H9 (cell line): Measurements from ENCODE around the gene RAB35. TPM values are rescaled to one million over a fixed set of nuclear protein-coding genes. Genes with fewer than 3 reads are reported as not detected.

ENCODE experiments used
- DNase-seq: peaks from one replicate; pipeline ENCODE4 v3.0.0-alpha.2; 2017
- H2AFZ ChIP-seq: one replicate; pipeline ENCODE4 v1.6.1; 2013; ENCODE audit warnings: mild to moderate bottlenecking, low read length, control low read depth, moderate library complexity
- H2AK5ac ChIP-seq: 2 replicates; pipeline ENCODE4 v1.6.1; 2013; ENCODE audit warnings: low read length, control low read depth, mixed read lengths; ENCODE audit not compliant: insufficient read length
- H2BK120ac ChIP-seq: one replicate; pipeline ENCODE4 v1.6.1; 2013; ENCODE audit warnings: low read depth, mild to moderate bottlenecking, low read length, control low read depth, inconsistent platforms; ENCODE audit not compliant: poor library complexity, severe bottlenecking
- H2BK12ac ChIP-seq: 2 replicates; pipeline ENCODE4 v1.6.1; 2013; ENCODE audit warnings: low read length, control low read depth, mixed read lengths, low read depth; ENCODE audit not compliant: insufficient read length
- H2BK15ac ChIP-seq: 2 replicates; pipeline ENCODE4 v1.6.1; 2013; ENCODE audit warnings: low read depth, low read length, control low read depth
- H2BK20ac ChIP-seq: one replicate; pipeline ENCODE4 v1.6.1; 2013; ENCODE audit warnings: low read depth, mild to moderate bottlenecking, low read length, control low read depth, inconsistent platforms; ENCODE audit not compliant: poor library complexity, severe bottlenecking
- H2BK5ac ChIP-seq: 2 replicates; pipeline ENCODE4 v1.6.1; 2013; ENCODE audit warnings: low read length, control low read depth, mixed read lengths; ENCODE audit not compliant: insufficient read length
- H3K14ac ChIP-seq: 2 replicates; pipeline ENCODE4 v1.6.1; 2013; ENCODE audit warnings: low read length, control low read depth; ENCODE audit not compliant: insufficient read depth
- H3K18ac ChIP-seq: 2 replicates; pipeline ENCODE4 v1.6.1; 2013; ENCODE audit warnings: low read depth, mild to moderate bottlenecking, mixed read lengths, low read length, control low read depth; ENCODE audit not compliant: insufficient read length
- H3K23ac ChIP-seq: 2 replicates; pipeline ENCODE4 v1.6.1; 2013; ENCODE audit warnings: low read length, control low read depth, mixed read lengths, low read depth; ENCODE audit not compliant: insufficient read length
- H3K23me2 ChIP-seq: 2 replicates; pipeline ENCODE4 v1.6.1; 2013; ENCODE audit warnings: low read depth, mild to moderate bottlenecking, mixed read lengths, low read length, control low read depth; ENCODE audit not compliant: insufficient read length, poor library complexity, severe bottlenecking
- H3K27ac ChIP-seq: 2 replicates; pipeline ENCODE4 v1.5.1; 2013; ENCODE audit warnings: low read length, control low read depth, mixed read lengths, low read depth; ENCODE audit not compliant: insufficient read length
- H3K27me3 ChIP-seq: 2 replicates; pipeline ENCODE4 v1.6.1; 2013; ENCODE audit warnings: low read length, control low read depth, inconsistent platforms; ENCODE audit not compliant: insufficient read depth
- H3K4ac ChIP-seq: 2 replicates; pipeline ENCODE4 v1.6.1; 2013; ENCODE audit warnings: low read depth, mild to moderate bottlenecking, control low read depth, inconsistent platforms, low read length, moderate library complexity
- H3K4me1 ChIP-seq: 2 replicates; pipeline ENCODE4 v1.6.1; 2013; ENCODE audit warnings: low read length, control low read depth, inconsistent platforms; ENCODE audit not compliant: insufficient read depth
- H3K4me2 ChIP-seq: 2 replicates; pipeline ENCODE4 v1.6.1; 2013; ENCODE audit warnings: low read length, control low read depth, mixed read lengths; ENCODE audit not compliant: insufficient read length, insufficient read depth
- H3K56ac ChIP-seq: 2 replicates; pipeline ENCODE4 v1.6.1; 2013; ENCODE audit warnings: low read depth, mild to moderate bottlenecking, mixed read lengths, low read length, control low read depth; ENCODE audit not compliant: insufficient read length
- H3K79me1 ChIP-seq: 2 replicates; pipeline ENCODE4 v1.6.1; 2013; ENCODE audit warnings: low read depth, mild to moderate bottlenecking, moderate library complexity, low read length, control low read depth, inconsistent platforms; ENCODE audit not compliant: insufficient read depth, poor library complexity, severe bottlenecking
- H3K79me2 ChIP-seq: 2 replicates; pipeline ENCODE4 v1.6.1; 2013; ENCODE audit warnings: low read length, control low read depth, inconsistent platforms; ENCODE audit not compliant: insufficient read depth
- H3K9ac ChIP-seq: 2 replicates; pipeline ENCODE4 v1.6.1; 2013; ENCODE audit warnings: low read length, control low read depth, mixed read lengths; ENCODE audit not compliant: insufficient read length; ENCODE audit errors: extremely low read depth
- H3K9me3 ChIP-seq: one replicate; pipeline ENCODE4 v1.6.1; 2013; ENCODE audit warnings: low read depth, low read length, inconsistent platforms; ENCODE audit not compliant: control insufficient read depth
- H3T11ph ChIP-seq: one replicate; pipeline ENCODE4 v1.6.1; 2013; ENCODE audit warnings: mild to moderate bottlenecking, low read length, control low read depth, inconsistent platforms
- H4K20me1 ChIP-seq: one replicate; pipeline ENCODE4 v1.6.1; 2013; ENCODE audit not compliant: control insufficient read depth, insufficient read length, insufficient read depth
- H4K5ac ChIP-seq: 2 replicates; pipeline ENCODE4 v1.6.1; 2013; ENCODE audit warnings: low read depth, mild to moderate bottlenecking, mixed read lengths, low read length, control low read depth; ENCODE audit not compliant: insufficient read length
- H4K8ac ChIP-seq: replicated peaks from 2 replicates; pipeline ENCODE4 v1.6.1; 2013; ENCODE audit warnings: low read length, control low read depth, mixed read lengths, low read depth; ENCODE audit not compliant: insufficient read length
- H4K91ac ChIP-seq: 2 replicates; pipeline ENCODE4 v1.6.1; 2013; ENCODE audit warnings: low read depth, mild to moderate bottlenecking, moderate library complexity, mixed read lengths, low read length, control low read depth; ENCODE audit not compliant: insufficient read length
- H3K27ac Mint-ChIP-seq, 3 experiments: 2 replicates in 2 of 3; 3 replicates in 1 of 3; pipeline ENCODE4 v1.8.0; 2020 to 2021; ENCODE audit warnings: mixed read lengths in 3 of 3, mild to moderate bottlenecking in 1 of 3, moderate library complexity in 1 of 3
- H3K27me3 Mint-ChIP-seq: 2 replicates; pipeline ENCODE4 v1.8.0; 2021; ENCODE audit warnings: low read depth, mild to moderate bottlenecking, moderate library complexity, mixed read lengths
- H3K36me3 Mint-ChIP-seq, 3 experiments: 2 replicates in 2 of 3; 3 replicates in 1 of 3; pipeline ENCODE4 v1.8.0; 2020 to 2021; ENCODE audit warnings: low read depth in 3 of 3, mixed read lengths in 3 of 3; ENCODE audit not compliant: insufficient read depth in 1 of 3
- H3K4me1 Mint-ChIP-seq, 2 experiments: 2 replicates each; pipeline ENCODE4 v1.8.0; 2020; ENCODE audit warnings: mixed read lengths in 2 of 2
- H3K4me3 Mint-ChIP-seq, 2 experiments: 2 replicates in 1 of 2; 3 replicates in 1 of 2; pipeline ENCODE4 v1.8.0; 2020 to 2021; ENCODE audit warnings: mild to moderate bottlenecking in 2 of 2, mixed read lengths in 2 of 2, moderate library complexity in 1 of 2
- H3K9me3 Mint-ChIP-seq, 2 experiments: 2 replicates in 1 of 2; 3 replicates in 1 of 2; pipeline ENCODE4 v1.8.0; 2020; ENCODE audit warnings: mild to moderate bottlenecking in 2 of 2, mixed read lengths in 2 of 2, moderate library complexity in 1 of 2
- CTCF ChIP-seq: fragments of 200-600 bp; sonication (generic); conservative IDR thresholded peaks from 3 replicates; pipeline ENCODE4 v1.8.0; 2021; ENCODE audit warnings: antibody characterized with exemption, mild to moderate bottlenecking
- WGBS: extraction: QIAGEN DNeasy Blood & Tissue Kit; methylation state at CpG from one replicate; pipeline ENCODE4 v1.1.7; 2013; ENCODE audit warnings: missing lambda C conversion rate, low lambda C conversion rate, mixed read lengths; ENCODE audit not compliant: insufficient read length; ENCODE audit errors: extremely low coverage; 5-methylcytosine and 5-hydroxymethylcytosine counted together
- total RNA-seq: library from RNA; stranded (reverse); gene quantifications from 2 replicates; pipeline ENCODE4 v1.2.1, GENCODE V29; 2021

The RAB35 gene
- total RNA-seq, 1 experiment from 2014 or later, result 60.0 TPM

GRCh38 chr12:120110550-120111501, 5.7 kb downstream of the RAB35 start:
- Histone ChIP-seq H2BK5ac (no peak overlapping the region), H3K79me2 (peaks cover 28% of the 10 kb centered on the region; the same call in 1 of the 2 replicates), H2AK5ac (no peak overlapping the region), H3K23ac (no peak overlapping the region), H3K79me1 (peaks cover 7% of the 10 kb centered on the region), H3K4ac (no peak overlapping the region), H3K9me3 (no peaks in the 10 kb centered on the region), H4K20me1 (no peaks in the 10 kb centered on the region), H3K27ac (no peak overlapping the region), H3K56ac (no peak overlapping the region), H2BK15ac (no peak overlapping the region), H3K14ac (0 out of 2 replicates have a peak overlapping the region, but pooled peaks have one; percentile 8), H4K91ac (no peak overlapping the region), H4K5ac (no peak overlapping the region), H3K23me2 (peaks cover under 1% of the 10 kb centered on the region), H2AFZ (no peak overlapping the region), H4K8ac (no peak overlapping the region), H2BK12ac (no peak overlapping the region), H3K4me2 (no peak overlapping the region), H3K27me3 (no peaks in the 10 kb centered on the region), H3K18ac (no peak overlapping the region), H3K4me1 (peaks cover 5% of the 10 kb centered on the region), H3T11ph (no peak overlapping the region), H2BK20ac (no peak overlapping the region), H2BK120ac (no peak overlapping the region), H3K9ac (no peak overlapping the region)
- DNase-seq, result peak; percentile 72
- Mint-ChIP-seq H3K27ac (peak overlapping the region; percentile 76 to 93 (median 93); a peak in 6 of 7 replicates), H3K9me3 (no peaks in the 10 kb centered on the region), H3K4me3 (no peak overlapping the region), H3K4me1 (peaks cover 48 to 56% of the 10 kb centered on the region in 2 experiments), H3K36me3 (peaks cover 10 to 48% (median 22%) of the 10 kb centered on the region in 3 experiments), H3K27me3 (no peaks in the 10 kb centered on the region; the same call in 1 of the 2 replicates)
- TF ChIP-seq CTCF, result no peak
- WGBS, result no CpG with 5 or more reads among the region's 26 CpGs
